Brain pericyte (primary cell): ENCODE results near the gene NOTCH4.

ENCODE experiments used
- DNase-seq: peaks from one replicate; pipeline ENCODE4 v3.0.0-alpha.2; 2012; ENCODE audit warnings: low read depth, low spot score

Gene NOTCH4

GRCh38 chr6:32181915-32182529 lies 41.8 kb downstream of the NOTCH4 start:
- no peak for DNase-seq

DNA sequence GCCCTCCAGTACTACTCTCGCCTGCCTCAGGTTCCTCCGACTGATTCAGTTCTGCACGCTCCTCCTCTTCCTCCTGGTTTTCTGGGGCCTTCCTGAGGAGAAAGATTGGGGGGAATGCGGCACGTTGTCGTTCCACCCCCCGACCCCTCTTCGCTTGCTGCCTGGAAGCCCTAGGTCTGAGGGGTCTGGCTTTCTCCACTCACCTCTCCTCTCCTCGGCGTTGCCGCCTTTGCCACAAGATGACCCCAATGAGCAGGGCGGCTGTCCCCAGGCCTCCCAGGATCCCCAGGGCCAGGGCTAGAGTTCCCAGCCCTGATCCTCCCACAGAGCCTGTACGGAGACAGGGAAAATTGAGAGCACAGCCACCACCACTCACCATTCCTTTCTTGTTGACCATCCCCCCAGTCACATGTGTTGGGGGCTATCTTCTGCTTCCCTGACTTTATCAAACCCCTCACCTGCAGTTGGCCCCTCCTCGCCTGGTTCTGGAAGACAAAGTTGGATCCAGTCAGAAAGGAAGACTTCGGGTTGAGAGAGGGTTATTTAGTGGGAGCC lies 42.6 kb downstream of the NOTCH4 start:
- DNase-seq: no peak

GRCh38 chr6:32179766-32180405 lies 44.0 kb downstream of the NOTCH4 start:
- DNase-seq: no peak

- no peak for DNase-seq
Observed at GRCh38 chr6:32178547-32179440, 45.1 kb downstream of the NOTCH4 start.

DNA sequence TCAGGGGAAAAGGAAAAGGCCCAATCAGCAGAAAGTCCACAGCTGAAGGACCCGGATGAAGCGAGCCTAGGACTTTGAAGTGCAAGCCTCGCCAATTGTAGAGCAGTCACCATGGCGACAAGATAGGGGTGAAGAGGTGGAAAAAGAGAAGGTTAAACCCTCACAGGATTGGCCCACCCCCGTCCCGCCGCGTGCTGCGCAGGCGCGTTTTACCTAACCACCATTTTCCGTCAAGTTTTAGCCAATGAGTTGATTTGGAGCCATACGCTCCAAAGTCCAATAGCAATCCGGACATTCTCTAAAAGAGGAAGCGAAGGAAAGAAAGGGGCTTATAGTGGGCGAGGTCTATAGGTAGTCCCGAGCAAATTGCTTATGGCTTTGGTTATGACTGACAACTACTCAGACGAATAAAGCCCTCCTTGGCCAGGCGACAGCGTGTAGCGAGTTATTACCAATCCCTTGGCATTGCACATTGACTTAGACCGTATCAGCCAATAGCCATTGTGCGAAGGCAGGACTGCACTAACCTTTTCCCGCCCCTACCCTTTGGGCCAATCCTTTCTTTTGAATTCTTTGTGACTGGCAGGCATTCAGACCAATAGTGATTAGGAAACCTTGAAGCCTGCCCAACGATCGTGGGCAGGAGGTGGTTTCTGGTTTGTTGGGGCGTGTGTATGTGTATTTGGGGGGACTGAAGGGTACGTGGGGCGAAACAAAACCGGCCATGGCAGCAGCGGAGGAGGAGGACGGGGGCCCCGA lies 45.9 kb downstream of the NOTCH4 start, which contains the start of gene RNF5:
RNF5 (plus strand) TSS at position 618 of the 759 bp plus-strand sequence; CDS start at position 725, 107 bp downstream.
- peak; percentile 100 for DNase-seq

GRCh38 chr6:32177183-32177787 lies 46.6 kb downstream of the NOTCH4 start:
- no peak for DNase-seq

GRCh38 chr6:32176476-32177182 lies 47.2 kb downstream of the NOTCH4 start:
- no peak for DNase-seq

DNA sequence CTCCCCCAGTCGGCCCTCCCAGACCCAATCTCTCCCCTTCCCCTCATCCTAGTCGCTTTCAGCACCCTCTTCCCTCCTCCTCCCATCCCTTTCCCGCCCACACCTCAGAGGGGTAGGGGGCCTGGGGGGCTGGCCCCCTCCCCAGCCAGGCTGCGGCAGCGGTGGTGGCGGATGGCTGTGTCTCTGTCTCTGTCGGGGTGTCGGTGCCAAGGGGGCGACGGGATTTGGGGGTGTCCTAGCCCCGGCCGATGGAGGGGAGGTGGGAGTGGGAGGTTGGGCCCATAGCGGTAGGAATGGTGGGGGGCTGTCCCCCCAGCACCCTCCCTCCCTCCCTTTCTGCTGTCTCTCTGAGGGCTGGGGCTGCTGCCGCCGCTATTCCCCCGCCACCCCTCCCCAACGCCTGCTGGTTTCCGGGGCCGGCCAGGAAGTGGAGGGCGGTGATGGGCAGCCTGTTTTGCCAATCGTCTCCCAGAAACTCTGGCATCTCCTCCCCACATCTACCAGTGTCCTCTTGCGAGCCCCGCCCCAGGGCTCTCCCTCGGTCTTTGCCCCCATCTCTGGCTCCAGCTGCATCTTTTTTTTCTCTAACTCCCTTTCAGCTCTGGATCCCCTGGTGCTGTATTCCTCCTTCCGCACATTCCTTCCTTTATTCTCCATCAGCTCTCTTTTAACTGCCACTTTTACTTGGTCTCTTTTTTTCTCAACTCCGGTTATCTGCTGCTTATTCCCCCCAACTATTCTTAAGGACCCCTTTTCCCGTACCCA lies 48.0 kb downstream of the NOTCH4 start, which contains the start of gene AGPAT1:
AGPAT1 (minus strand) TSS at position 374 of the 765 bp plus-strand sequence. CDS start 4,588 bp downstream, outside the sequence.
- DNase-seq: peak; percentile 82

DNA sequence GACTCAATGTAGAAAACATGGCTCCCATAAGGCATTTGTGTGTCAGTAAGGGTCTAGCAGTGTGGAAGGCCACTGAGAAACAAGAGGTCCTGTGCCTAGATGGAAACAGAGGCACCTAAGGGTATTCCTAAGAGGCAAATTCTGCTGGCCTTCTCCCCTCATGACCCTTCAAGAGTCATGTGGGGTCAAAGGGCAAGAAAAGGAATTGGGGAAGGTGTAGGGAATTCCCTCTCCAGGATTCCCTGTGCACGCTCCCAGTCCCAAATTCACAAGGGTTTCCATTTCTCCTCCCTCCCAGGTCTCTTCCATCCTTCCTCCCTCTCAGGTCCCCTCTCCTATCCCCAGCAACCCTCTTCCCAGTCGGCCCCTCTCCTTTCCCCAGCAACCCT lies 48.6 kb downstream of the NOTCH4 start:
- DNase-seq: no peak

DNA sequence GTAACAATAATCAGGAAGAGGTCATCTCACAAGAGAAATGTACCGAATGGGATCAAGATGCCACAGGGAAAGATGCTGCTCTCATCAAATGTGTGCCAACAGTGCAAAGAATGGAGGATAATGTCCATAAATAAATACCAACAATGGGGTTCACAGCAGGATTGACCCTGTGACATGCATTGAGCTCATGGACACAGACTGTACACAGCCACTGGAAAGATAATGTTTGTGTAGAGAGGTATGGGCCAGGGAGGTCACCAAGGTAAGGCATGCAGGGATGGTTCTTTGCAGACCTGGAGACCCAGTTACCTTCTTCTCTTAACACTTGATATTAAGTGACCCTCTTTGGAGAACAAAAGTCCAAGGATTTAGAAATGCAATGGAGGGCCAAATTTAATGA lies 49.5 kb downstream of the NOTCH4 start:
- DNase-seq: no peak

DNA sequence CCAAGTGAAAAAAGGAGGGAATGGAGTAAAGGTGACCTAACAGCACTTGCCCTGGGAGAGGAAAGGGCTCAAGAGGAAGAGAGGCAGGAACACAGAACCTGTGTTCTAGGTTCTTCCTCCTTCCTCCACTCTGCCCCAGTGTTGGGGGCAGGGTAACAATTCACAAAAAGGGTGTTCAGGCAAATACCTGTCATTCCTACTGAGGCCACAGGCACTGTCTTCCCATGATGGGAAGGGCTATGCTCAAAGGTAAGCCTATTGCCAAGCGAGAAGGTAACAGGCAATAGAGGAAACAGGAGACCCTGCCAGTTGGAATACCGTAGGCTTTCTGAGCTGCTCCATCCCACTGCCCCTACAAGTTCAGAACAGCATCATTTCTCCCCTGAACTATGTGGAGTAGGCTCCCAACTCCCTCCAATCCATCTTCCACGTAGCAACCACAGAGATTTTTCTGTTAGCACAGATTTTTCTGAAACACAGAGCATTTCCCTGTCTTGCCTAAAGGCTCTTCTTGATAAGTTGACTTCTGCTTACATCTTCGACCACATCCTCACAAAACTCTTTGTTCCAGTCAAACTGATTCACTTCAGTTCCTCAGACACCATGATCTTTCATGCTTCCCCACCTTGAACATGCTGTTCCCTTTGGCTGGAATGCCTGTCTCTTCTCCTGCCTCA lies 50.7 kb downstream of the NOTCH4 start:
- DNase-seq: no peak

GRCh38 chr6:32171234-32171633 lies 52.6 kb downstream of the NOTCH4 start:
- DNase-seq: no peak

GRCh38 chr6:32170294-32170693 lies 53.6 kb downstream of the NOTCH4 start:
- no peak for DNase-seq

GRCh38 chr6:32168807-32169591 lies 54.9 kb downstream of the NOTCH4 start:
- no peak for DNase-seq

DNA sequence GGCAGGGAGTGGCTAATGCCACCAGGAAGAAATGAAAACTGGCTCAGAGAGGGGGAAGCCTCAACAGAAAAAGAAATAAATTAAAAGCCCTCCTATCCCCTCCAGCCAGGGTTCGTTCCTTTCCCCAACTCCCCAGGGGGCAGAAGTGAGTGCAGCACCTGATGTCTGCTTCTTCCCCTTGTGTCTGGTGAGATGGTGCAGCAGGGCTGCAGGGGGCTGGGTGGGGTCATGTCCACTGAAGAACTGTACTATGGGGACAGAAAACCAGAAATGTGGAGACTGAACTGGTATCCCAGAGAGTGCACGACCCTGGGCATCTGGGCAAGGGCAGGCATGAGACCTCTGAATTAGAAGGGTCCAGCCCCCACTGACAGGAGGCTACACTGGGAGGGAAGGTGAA lies 55.5 kb downstream of the NOTCH4 start:
- no peak for DNase-seq

GRCh38 chr6:32167761-32168262 lies 56.1 kb downstream of the NOTCH4 start:
- DNase-seq: no peak

DNA sequence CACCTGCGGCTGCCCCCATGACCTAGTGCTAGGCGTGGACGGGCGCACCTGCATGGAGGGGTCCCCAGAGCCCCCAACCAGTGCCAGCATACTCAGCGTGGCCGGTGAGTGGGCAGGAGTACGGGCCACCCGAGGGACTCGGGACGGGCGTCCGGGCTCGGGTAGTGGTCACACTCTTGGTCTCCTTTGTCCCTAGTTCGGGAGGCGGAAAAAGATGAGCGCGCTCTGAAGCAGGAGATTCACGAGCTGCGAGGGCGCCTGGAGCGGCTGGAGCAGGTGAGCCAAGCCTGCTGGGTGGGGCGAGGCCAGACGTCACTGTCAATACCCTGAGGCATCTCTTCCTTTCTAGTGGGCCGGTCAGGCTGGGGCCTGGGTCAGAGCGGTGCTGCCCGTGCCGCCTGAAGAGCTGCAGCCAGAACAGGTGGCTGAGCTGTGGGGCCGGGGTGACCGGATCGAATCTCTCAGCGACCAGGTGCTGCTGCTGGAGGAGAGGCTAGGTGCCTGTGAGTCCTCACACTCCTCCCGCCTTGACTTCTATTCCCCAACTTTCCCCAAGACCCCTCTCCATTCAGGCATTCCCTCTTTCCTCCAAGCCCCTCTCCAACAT lies 56.6 kb downstream of the NOTCH4 start:
- no peak for DNase-seq
